Mesenchymal stem cell (in vitro differentiated cells and primary cell): ENCODE results near the gene MALRD1. TPM values are rescaled to one million over a fixed set of nuclear protein-coding genes. Genes with fewer than 3 reads are reported as not detected.

ENCODE experiments used
- DNase-seq: peaks from one replicate; pipeline ENCODE4 v3.0.0-alpha.2; 2013
- H2AFZ ChIP-seq: one replicate; pipeline ENCODE4 v1.6.1; 2013; ENCODE audit warnings: low read depth, mild to moderate bottlenecking, control low read depth, inconsistent platforms, low read length, moderate library complexity
- H2AK5ac ChIP-seq: 2 replicates; pipeline ENCODE4 v1.6.1; 2013; ENCODE audit warnings: low read length, moderate library complexity, mild to moderate bottlenecking, inconsistent platforms; ENCODE audit not compliant: severe bottlenecking
- H2BK120ac ChIP-seq: one replicate; pipeline ENCODE4 v1.6.1; 2013; ENCODE audit warnings: low read depth, mild to moderate bottlenecking, inconsistent platforms, low read length, moderate library complexity
- H2BK12ac ChIP-seq, 2 experiments: one replicate each; pipeline ENCODE4 v1.6.1; 2013; ENCODE audit warnings: inconsistent platforms in 2 of 2, low read length in 2 of 2, mild to moderate bottlenecking in 2 of 2, moderate library complexity in 2 of 2, control low read depth in 1 of 2
- H2BK15ac ChIP-seq: one replicate; pipeline ENCODE4 v1.6.1; 2013; ENCODE audit warnings: mild to moderate bottlenecking, low read depth, inconsistent platforms; ENCODE audit not compliant: poor library complexity, severe bottlenecking
- H2BK5ac ChIP-seq: 2 replicates; pipeline ENCODE4 v1.6.1; 2013; ENCODE audit warnings: low read depth, mild to moderate bottlenecking, low read length, control low read depth, inconsistent platforms; ENCODE audit not compliant: poor library complexity, severe bottlenecking
- H3K14ac ChIP-seq, 2 experiments: one replicate each; pipeline ENCODE4 v1.6.1; 2013; ENCODE audit warnings: inconsistent platforms in 2 of 2, low read length in 2 of 2, control low read depth in 1 of 2, mild to moderate bottlenecking in 1 of 2, moderate library complexity in 1 of 2
- H3K18ac ChIP-seq, 2 experiments: one replicate each; pipeline ENCODE4 v1.6.1; 2013; ENCODE audit warnings: inconsistent platforms in 2 of 2, low read length in 2 of 2, control low read depth in 1 of 2, low read depth in 1 of 2, mild to moderate bottlenecking in 1 of 2
- H3K23ac ChIP-seq, 2 experiments: one replicate each; pipeline ENCODE4 v1.6.1; 2013; ENCODE audit warnings: inconsistent platforms in 2 of 2, low read length in 2 of 2, mild to moderate bottlenecking in 2 of 2, moderate library complexity in 2 of 2, control low read depth in 1 of 2
- H3K27ac ChIP-seq: 2 replicates; pipeline ENCODE4 v1.5.1; 2013; ENCODE audit warnings: mild to moderate bottlenecking, moderate library complexity, low read length, control low read depth, inconsistent platforms; ENCODE audit not compliant: poor library complexity, severe bottlenecking
- H3K27me3 ChIP-seq, 2 experiments: 2 replicates each; pipeline versions ENCODE4 v1.6.1 to v1.7.0; 2013; ENCODE audit warnings: low read length in 2 of 2, mild to moderate bottlenecking in 2 of 2, moderate library complexity in 2 of 2, control low read depth in 1 of 2, inconsistent platforms in 1 of 2; ENCODE audit not compliant: control insufficient read depth in 1 of 2, insufficient read depth in 1 of 2
- H3K36me3 ChIP-seq, 2 experiments: 2 replicates each; pipeline versions ENCODE4 v1.6.1 to v1.7.0; 2013; ENCODE audit warnings: low read length in 2 of 2, control low read depth in 1 of 2, inconsistent platforms in 1 of 2, low read depth in 1 of 2, mild to moderate bottlenecking in 1 of 2; ENCODE audit not compliant: insufficient read depth in 2 of 2, control insufficient read depth in 1 of 2
- H3K4ac ChIP-seq, 2 experiments: one replicate each; pipeline ENCODE4 v1.6.1; 2013; ENCODE audit warnings: inconsistent platforms in 2 of 2, low read length in 2 of 2, mild to moderate bottlenecking in 2 of 2, moderate library complexity in 2 of 2, control low read depth in 1 of 2, low read depth in 1 of 2
- H3K4me1 ChIP-seq: 2 replicates; pipeline ENCODE4 v1.6.1; 2013; ENCODE audit warnings: low read depth, low read length, control low read depth; ENCODE audit not compliant: control insufficient read depth, insufficient read depth
- H3K4me2 ChIP-seq: 2 replicates; pipeline ENCODE4 v1.6.1; 2013; ENCODE audit warnings: low read length, mild to moderate bottlenecking, inconsistent platforms; ENCODE audit not compliant: poor library complexity, severe bottlenecking
- H3K4me3 ChIP-seq, 2 experiments: 2 replicates each; pipeline versions ENCODE4 v1.5.1 to v1.7.0; 2013; ENCODE audit warnings: low read length in 2 of 2, mild to moderate bottlenecking in 2 of 2, control low read depth in 1 of 2, low read depth in 1 of 2; ENCODE audit not compliant: insufficient read depth in 1 of 2
- H3K79me1 ChIP-seq: replicated peaks from 2 replicates; pipeline ENCODE4 v1.6.1; 2013; ENCODE audit warnings: mild to moderate bottlenecking, control low read depth, low read length, inconsistent platforms; ENCODE audit not compliant: poor library complexity, severe bottlenecking
- H3K9ac ChIP-seq: 2 replicates; pipeline ENCODE4 v1.7.0; 2013; ENCODE audit warnings: mild to moderate bottlenecking, low read length, moderate library complexity
- H3K9me3 ChIP-seq: 2 replicates; pipeline ENCODE4 v1.7.0; 2013; ENCODE audit warnings: mild to moderate bottlenecking, low read length; ENCODE audit not compliant: control insufficient read depth
- H4K8ac ChIP-seq: one replicate; pipeline ENCODE4 v1.6.1; 2013; ENCODE audit warnings: inconsistent platforms, mild to moderate bottlenecking, low read length, moderate library complexity
- H4K91ac ChIP-seq: one replicate; pipeline ENCODE4 v1.6.1; 2013; ENCODE audit warnings: mild to moderate bottlenecking, low read length, inconsistent platforms
- WGBS: methylation state at CpG from one replicate; pipeline ENCODE4 v1.1.7; 2013; ENCODE audit warnings: mixed read lengths; 5-methylcytosine and 5-hydroxymethylcytosine counted together
- small RNA-seq: library from polyadenylated mRNA; stranded (forward); fragments of <200 nt; extraction: miRNeasy Mini kit (QIAGEN cat#:217004); gene quantifications from one replicate; pipeline ENCODE3, GENCODE V24; 2013; ENCODE audit warnings: low read depth

The MALRD1 gene

GRCh38 chr10:19782430-19783089 is 734.0 kb downstream of the MALRD1 start:
- Histone ChIP-seq H3K14ac (peak overlapping the region in 1 of 2 experiments; percentile 43), H3K4me3 (no peak overlapping the region), H3K9ac (no peak overlapping the region), H2BK120ac (no peak overlapping the region), H3K79me1 (no peaks in the 10 kb centered on the region), H3K23ac (no peak overlapping the region), H2AK5ac (no peak overlapping the region), H2BK5ac (no peak overlapping the region), H3K27ac (no peak overlapping the region), H2BK15ac (no peak overlapping the region), H3K36me3 (no peaks in the 10 kb centered on the region), H3K9me3 (no peaks in the 10 kb centered on the region), H4K91ac (no peak overlapping the region), H2AFZ (no peak overlapping the region), H3K4me1 (no peaks in the 10 kb centered on the region), H3K18ac (peak overlapping the region; percentile 30 to 75), H2BK12ac (no peak overlapping the region), H3K4me2 (no peak overlapping the region), H3K27me3 (no peaks in the 10 kb centered on the region), H4K8ac (no peak overlapping the region), H3K4ac (no peak overlapping the region)
- DNase-seq, result no peak
- WGBS, result 69% methylated on average over 4 of the region's 6 CpGs

DNA sequence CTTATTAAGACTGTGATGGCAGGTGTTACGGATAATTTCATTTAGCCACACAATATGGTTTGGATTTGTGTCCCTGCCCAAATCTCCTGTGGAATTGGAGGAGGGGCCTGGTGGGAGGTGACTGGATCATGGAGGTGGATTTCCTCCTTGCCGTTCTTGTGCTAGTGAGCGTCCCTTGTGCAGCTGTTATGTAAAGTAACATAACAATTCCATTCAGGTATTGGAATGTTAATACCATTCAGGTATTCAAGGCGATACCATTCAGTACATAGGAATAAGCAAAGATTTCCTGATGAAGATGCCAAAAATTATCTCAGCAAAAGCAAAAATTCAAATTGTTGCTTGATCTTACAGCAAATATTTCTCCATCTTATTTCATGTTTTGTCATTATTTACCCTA is 735.1 kb downstream of the MALRD1 start:
- no peak overlapping the region for H3K23ac ChIP-seq
- no peak overlapping the region for H2BK5ac ChIP-seq
- no peak overlapping the region for H4K8ac ChIP-seq
- H4K91ac ChIP-seq, result no peak overlapping the region
- H3K4ac ChIP-seq, result no peak overlapping the region
- no peak for DNase-seq
- H2BK12ac ChIP-seq, result no peak overlapping the region
- H3K14ac ChIP-seq, result no peak overlapping the region
- no peak overlapping the region for H3K4me2 ChIP-seq
- H3K79me1 ChIP-seq, result no peaks in the 10 kb centered on the region
- no peak overlapping the region for H2BK120ac ChIP-seq
- no peak overlapping the region for H2BK15ac ChIP-seq
- H3K9me3 ChIP-seq, result no peaks in the 10 kb centered on the region
- no peaks in the 10 kb centered on the region for H3K27me3 ChIP-seq
- H3K4me1 ChIP-seq, result no peaks in the 10 kb centered on the region
- no peak overlapping the region for H3K27ac ChIP-seq
- H3K18ac ChIP-seq, result no peak overlapping the region
- no peak overlapping the region for H2AK5ac ChIP-seq
- H3K9ac ChIP-seq, result no peak overlapping the region
- WGBS, result 89% methylated on average over 2 of the region's 4 CpGs
- H3K4me3 ChIP-seq, result no peak overlapping the region
- no peak overlapping the region for H2AFZ ChIP-seq
- H3K36me3 ChIP-seq, result no peaks in the 10 kb centered on the region

Small RNA genes within 50 kb of the gene (small RNA-seq; reads per million reads assigned to genes)
- not detected for gene AL354695.1
- gene HMGN1P20, result not detected
- gene RF00012, result not detected
- gene RNA5SP303, result 72.5 reads per million, percentile 92 among the genes with 10 or more reads in this experiment
